Measurements from ENCODE around the gene CDK18. TPM values are rescaled to one million over a fixed set of nuclear protein-coding genes. Genes with fewer than 3 reads are reported as not detected.

The CDK18 gene
- total and polyA plus RNA-seq, 10 of the 15 experiments (the other 5 are each of a cell fraction or from before 2014, with no cell fraction given) = 0.13 to 4.4 (median 0.52) TPM; not detected in 2

GRCh38 chr1:205512059-205513045 lies 7.9 kb downstream of the CDK18 start:
- peak; percentile 13; the same call in 2 of the 3 replicates for ATAC-seq
- no peaks in the 10 kb centered on the region for H4K20me1 ChIP-seq (ENCODE audit: control insufficient read depth, insufficient read depth)
- no peaks in the 10 kb centered on the region; a peak in 1 of 4 replicates for H3K27me3 ChIP-seq (replicated peaks in 1 of 2; ENCODE audit: control insufficient read depth in 2 of 2, insufficient read depth in 2 of 2, low read length in 1 of 2)
- no peaks in the 10 kb centered on the region for H3K79me2 ChIP-seq (ENCODE audit: control insufficient read depth, insufficient read depth, low read length)
- H3K4me3 ChIP-seq = no peak overlapping the region
- H3K27ac ChIP-seq (ENCODE audit: control insufficient read depth, insufficient read depth) = no peak overlapping the region
- ChIA-PET POLR2A (interaction anchor here (0.6 kb wide), 1 partner anchor 445 kb away, joined by 3 read pairs; no protein-coding TSS in a partner anchor), SMC1A (ENCODE audit: uncharacterized antibody, unreplicated experiment) (interaction anchor here (0.9 to 1.7 kb wide), 5 partner anchors 12 to 176 kb away, joined by 3 to 5 read pairs (median 3); no protein-coding TSS in a partner anchor), CTCF (interaction anchor here (0.9 to 31.6 kb wide), 5 partner anchors 11 to 146 kb away, joined by 3 to 891 read pairs (median 3); no protein-coding TSS in a partner anchor), RAD21 (ENCODE audit: unreplicated experiment) (no interaction called here)
- no peaks in the 10 kb centered on the region for H3K9me3 ChIP-seq (replicated peaks; ENCODE audit: control insufficient read depth, insufficient read depth, low read length)
- intact Hi-C loops (cut with micrococcal nuclease; ENCODE audit: unreplicated experiment) (no loop called here), in situ Hi-C loops (cut with MboI) (no loop called here)
- no peak overlapping the region for H3K4me2 ChIP-seq (ENCODE audit: control insufficient read depth, insufficient read depth)
- H2AFZ ChIP-seq (ENCODE audit: control insufficient read depth, low read depth, low read length) = no peak overlapping the region
- 23% methylated on average over 13 of the region's 13 CpGs for WGBS (ENCODE audit: insufficient coverage, insufficient replicate concordance, low lambda C conversion rate, missing lambda C conversion rate)
- BruUV-seq (replicated peaks) = no TSS peak
- H3K36me3 ChIP-seq (ENCODE audit: control insufficient read depth in 2 of 2, insufficient read depth in 2 of 2, low read length in 1 of 2) = no peaks in the 10 kb centered on the region
- no peaks in the 10 kb centered on the region for H3K4me1 ChIP-seq (ENCODE audit: control insufficient read depth, insufficient read depth, low read length)
- TF ChIP-seq, protein P1, sequence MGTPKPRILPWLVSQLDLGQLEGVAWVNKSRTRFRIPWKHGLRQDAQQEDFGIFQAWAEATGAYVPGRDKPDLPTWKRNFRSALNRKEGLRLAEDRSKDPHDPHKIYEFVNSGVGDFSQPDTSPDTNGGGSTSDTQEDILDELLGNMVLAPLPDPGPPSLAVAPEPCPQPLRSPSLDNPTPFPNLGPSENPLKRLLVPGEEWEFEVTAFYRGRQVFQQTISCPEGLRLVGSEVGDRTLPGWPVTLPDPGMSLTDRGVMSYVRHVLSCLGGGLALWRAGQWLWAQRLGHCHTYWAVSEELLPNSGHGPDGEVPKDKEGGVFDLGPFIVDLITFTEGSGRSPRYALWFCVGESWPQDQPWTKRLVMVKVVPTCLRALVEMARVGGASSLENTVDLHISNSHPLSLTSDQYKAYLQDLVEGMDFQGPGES (IDR thresholded peaks at IDR 0.05) = no peak
- TF ChIP-seq BRCA1 (IDR thresholded peaks at IDR 0.05; ENCODE audit: low read depth, low read length) (no peak), SMAD1 (IDR thresholded peaks at IDR 0.05; ENCODE audit: low read depth, partially characterized antibody) (no peak), RUNX3 (IDR thresholded peaks at IDR 0.05; ENCODE audit: low read length) (no peak), TCF7 (IDR thresholded peaks at IDR 0.05; ENCODE audit: borderline replicate concordance) (no peak), ETV6 (conservative IDR thresholded peaks at IDR 0.05 in 1 of 2, IDR thresholded peaks at IDR 0.05 in 1 of 2; ENCODE audit: borderline replicate concordance in 1 of 2, low read depth in 1 of 2) (no peak), BCL11A (IDR thresholded peaks at IDR 0.05; ENCODE audit: low read depth, low read length) (no peak), CHD1 (IDR thresholded peaks at IDR 0.05; ENCODE audit: low read depth, low read length) (no peak), NR2F1 (conservative IDR thresholded peaks at IDR 0.05) (no peak), MXI1 (IDR thresholded peaks at IDR 0.05; ENCODE audit: low read depth, low read length) (no peak)
- no peak for FAIRE-seq
- H3K9ac ChIP-seq (ENCODE audit: control insufficient read depth, insufficient read depth, low read length) = no peak overlapping the region
- DNase-seq (ENCODE audit: low read depth, low spot score) = no peak

All from GM12878 (cell line).